ENCODE data around the gene PTTG1IP.

Gene PTTG1IP

DNA sequence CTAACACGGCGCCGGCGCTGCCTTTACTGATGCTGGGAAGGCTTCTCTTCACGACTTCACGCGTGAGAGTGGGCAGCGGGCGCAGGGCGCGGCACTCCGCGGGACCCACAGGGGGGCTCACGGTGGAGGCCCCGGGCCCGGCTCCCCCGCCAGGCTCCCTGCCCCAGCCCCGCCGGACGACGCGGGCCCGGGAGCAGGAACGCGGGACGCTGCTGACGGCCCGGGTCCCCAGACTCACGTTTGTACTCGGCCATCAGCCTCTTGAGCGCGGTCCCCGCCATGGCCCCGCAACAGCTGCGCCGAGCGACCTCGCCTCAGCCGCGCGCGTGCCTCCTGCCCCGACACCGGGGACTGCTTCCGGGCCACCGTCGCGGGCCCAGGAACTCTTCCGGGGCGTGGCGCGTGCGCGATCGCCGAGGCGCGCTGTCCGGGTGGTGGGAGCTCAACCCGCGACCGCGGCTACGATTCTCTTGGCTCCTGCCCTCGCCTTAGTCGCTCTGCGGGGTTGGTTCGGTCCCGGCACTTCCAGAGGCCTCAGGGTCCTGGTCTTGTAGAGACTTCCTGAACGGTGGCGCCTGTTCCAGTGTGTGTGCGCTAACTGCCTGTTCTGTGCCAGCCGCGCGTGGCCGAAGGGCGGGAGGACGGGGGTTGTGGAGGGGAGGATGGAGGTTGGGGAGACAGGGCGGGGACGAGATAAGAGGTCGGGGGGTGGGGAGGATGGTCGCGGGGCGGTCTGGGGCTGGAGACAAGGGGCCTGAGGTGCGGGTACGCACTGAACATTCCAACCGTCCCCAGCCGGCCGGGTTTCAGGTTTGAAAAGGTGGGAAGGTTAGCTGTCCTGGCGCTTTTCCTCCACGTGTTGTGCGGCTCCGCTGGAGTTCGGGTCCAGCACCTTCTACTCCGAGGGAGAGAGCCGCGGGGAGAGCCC, 71.8 kb downstream of the PTTG1IP start, which contains the start of gene UBE2G2:
TSS of gene UBE2G2 (minus strand) at position 353 of the 928 bp plus-strand sequence. CDS start at position 281, 72 bp downstream.
- Mint-ChIP-seq H3K9me3 (peaks cover 3% of the 10 kb centered on the region), H3K4me3 (peak within 1 kb of the TSS; percentile 99), H3K27ac (peak within 1 kb of the TSS; percentile 91), H3K36me3 (ENCODE audit: low read depth) (peaks cover 47% of the 10 kb centered on the region), H3K27me3 (ENCODE audit: low read depth, poor library complexity) (no peaks in the 10 kb centered on the region), H3K4me1 (peaks cover 39% of the 10 kb centered on the region)
- DNase-seq, result peak; percentile 90
- TF ChIP-seq, protein P1, sequence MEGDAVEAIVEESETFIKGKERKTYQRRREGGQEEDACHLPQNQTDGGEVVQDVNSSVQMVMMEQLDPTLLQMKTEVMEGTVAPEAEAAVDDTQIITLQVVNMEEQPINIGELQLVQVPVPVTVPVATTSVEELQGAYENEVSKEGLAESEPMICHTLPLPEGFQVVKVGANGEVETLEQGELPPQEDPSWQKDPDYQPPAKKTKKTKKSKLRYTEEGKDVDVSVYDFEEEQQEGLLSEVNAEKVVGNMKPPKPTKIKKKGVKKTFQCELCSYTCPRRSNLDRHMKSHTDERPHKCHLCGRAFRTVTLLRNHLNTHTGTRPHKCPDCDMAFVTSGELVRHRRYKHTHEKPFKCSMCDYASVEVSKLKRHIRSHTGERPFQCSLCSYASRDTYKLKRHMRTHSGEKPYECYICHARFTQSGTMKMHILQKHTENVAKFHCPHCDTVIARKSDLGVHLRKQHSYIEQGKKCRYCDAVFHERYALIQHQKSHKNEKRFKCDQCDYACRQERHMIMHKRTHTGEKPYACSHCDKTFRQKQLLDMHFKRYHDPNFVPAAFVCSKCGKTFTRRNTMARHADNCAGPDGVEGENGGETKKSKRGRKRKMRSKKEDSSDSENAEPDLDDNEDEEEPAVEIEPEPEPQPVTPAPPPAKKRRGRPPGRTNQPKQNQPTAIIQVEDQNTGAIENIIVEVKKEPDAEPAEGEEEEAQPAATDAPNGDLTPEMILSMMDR (IDR thresholded peaks at IDR 0.05), result no peak

GRCh38 chr21:44800971-44801467, 72.5 kb downstream of the PTTG1IP start:
- Mint-ChIP-seq H3K9me3 (peaks cover 3% of the 10 kb centered on the region), H3K36me3 (ENCODE audit: low read depth) (peaks cover 49% of the 10 kb centered on the region), H3K27me3 (ENCODE audit: low read depth, poor library complexity) (no peaks in the 10 kb centered on the region), H3K4me1 (peaks cover 39% of the 10 kb centered on the region), H3K27ac (peak overlapping the region; percentile 91), H3K4me3 (peak overlapping the region; percentile 99)
- DNase-seq, result peak; percentile 27
- TF ChIP-seq, protein P1 (IDR thresholded peaks at IDR 0.05), result no peak

DNA sequence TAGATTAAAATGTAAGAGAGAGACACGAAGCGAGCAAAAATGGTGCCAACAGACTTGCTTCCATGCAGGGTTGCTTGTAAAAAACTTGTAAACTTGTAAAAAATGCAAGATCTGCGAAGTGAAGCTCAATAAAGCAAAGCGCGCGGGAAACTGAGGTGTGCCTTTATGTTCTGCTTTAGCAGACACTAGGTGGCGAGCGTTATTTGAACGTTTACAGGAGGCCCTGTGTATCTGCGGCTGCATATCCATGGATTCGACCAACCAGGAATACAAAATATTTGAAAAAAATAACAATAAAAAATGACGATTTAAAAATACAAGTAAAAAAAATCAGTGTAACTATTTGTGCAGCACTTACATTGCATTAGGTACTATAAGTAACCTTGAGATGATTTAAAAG, 73.4 kb downstream of the PTTG1IP start:
- peaks cover 49% of the 10 kb centered on the region for H3K36me3 Mint-ChIP-seq (ENCODE audit: low read depth)
- no peaks in the 10 kb centered on the region for H3K27me3 Mint-ChIP-seq (ENCODE audit: low read depth, poor library complexity)
- no peak overlapping the region for H3K27ac Mint-ChIP-seq
- peak overlapping the region; percentile 99 for H3K4me3 Mint-ChIP-seq
- peaks cover 44% of the 10 kb centered on the region for H3K4me1 Mint-ChIP-seq
- peaks cover 3% of the 10 kb centered on the region for H3K9me3 Mint-ChIP-seq
- DNase-seq, result no peak
- TF ChIP-seq, protein P1 (IDR thresholded peaks at IDR 0.05), result no peak

DNA sequence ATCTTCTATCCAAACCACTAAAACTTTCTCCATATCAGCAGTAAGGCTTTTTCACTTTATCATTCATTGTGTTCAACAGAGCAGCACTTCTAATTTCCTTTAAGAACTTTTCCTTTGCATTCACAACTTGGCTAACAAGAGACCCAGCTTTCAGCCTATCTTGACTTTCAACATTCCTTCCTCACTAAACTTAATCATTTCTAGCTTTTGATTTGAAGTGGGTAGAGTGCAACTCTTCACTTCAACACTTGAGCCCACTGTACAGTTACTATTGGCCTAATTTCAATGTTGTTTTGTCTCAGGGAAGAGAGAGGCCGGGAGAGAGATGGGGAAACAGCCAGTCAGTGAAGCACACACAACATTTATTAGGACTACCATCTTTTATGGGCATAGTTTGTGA, 73.8 kb downstream of the PTTG1IP start:
- no peaks in the 10 kb centered on the region for H3K27me3 Mint-ChIP-seq (ENCODE audit: low read depth, poor library complexity)
- H3K36me3 Mint-ChIP-seq (ENCODE audit: low read depth), result peaks cover 45% of the 10 kb centered on the region

More for the DNA sequence above, 73.8 kb downstream of the PTTG1IP start:
- H3K27ac Mint-ChIP-seq, result no peak overlapping the region
- H3K4me3 Mint-ChIP-seq, result peak overlapping the region; percentile 99
- TF ChIP-seq, protein P1 (IDR thresholded peaks at IDR 0.05), result no peak
- DNase-seq, result no peak
- H3K4me1 Mint-ChIP-seq, result peaks cover 44% of the 10 kb centered on the region
- H3K9me3 Mint-ChIP-seq, result peaks cover 3% of the 10 kb centered on the region

All from nephron progenitor cell (in vitro differentiated cells).